Measurements from ENCODE around the gene SOAT2. TPM values are rescaled to one million over a fixed set of nuclear protein-coding genes. Genes with fewer than 3 reads are reported as not detected.

The SOAT2 gene
- total RNA-seq, 1 donor from 2014 or later, result 0.40 TPM

DNA sequence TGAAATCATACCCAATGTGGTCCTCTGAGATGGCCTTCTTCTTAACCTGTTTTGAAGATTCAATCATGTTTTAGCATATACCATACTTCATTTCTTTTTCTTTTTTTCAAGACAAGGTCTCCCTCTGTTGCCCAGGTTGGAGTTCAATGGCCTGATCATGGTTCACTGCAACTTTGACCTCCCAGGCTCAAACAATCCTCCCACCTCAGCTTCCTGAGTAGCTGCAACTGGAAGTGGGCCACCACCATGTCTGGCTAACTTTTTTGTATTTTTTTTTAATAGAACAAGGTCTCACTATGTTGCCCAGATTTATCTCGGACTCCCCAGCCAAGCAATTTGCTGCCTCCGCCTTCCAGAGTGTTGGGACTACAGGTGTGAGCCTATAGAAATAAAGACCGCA, 30.4 kb downstream of the SOAT2 start:
- Mint-ChIP-seq H3K9me3 (peaks cover 13% of the 10 kb centered on the region), H3K4me3 (no peak overlapping the region), H3K4me1 (no peaks in the 10 kb centered on the region), H3K27ac (no peak overlapping the region), H3K27me3 (ENCODE audit: low read depth) (peaks cover 8% of the 10 kb centered on the region), H3K36me3 (peaks cover 3% of the 10 kb centered on the region)
- DNase-seq (ENCODE audit: low spot score in 2 of 2, unreplicated experiment in 2 of 2), result no peak
- TF ChIP-seq, protein P1, sequence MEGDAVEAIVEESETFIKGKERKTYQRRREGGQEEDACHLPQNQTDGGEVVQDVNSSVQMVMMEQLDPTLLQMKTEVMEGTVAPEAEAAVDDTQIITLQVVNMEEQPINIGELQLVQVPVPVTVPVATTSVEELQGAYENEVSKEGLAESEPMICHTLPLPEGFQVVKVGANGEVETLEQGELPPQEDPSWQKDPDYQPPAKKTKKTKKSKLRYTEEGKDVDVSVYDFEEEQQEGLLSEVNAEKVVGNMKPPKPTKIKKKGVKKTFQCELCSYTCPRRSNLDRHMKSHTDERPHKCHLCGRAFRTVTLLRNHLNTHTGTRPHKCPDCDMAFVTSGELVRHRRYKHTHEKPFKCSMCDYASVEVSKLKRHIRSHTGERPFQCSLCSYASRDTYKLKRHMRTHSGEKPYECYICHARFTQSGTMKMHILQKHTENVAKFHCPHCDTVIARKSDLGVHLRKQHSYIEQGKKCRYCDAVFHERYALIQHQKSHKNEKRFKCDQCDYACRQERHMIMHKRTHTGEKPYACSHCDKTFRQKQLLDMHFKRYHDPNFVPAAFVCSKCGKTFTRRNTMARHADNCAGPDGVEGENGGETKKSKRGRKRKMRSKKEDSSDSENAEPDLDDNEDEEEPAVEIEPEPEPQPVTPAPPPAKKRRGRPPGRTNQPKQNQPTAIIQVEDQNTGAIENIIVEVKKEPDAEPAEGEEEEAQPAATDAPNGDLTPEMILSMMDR (IDR thresholded peaks at IDR 0.05; ENCODE audit: unreplicated experiment), result no peak

- Mint-ChIP-seq H3K4me3 (no peak overlapping the region), H3K27ac (no peak overlapping the region), H3K9me3 (peaks cover 5% of the 10 kb centered on the region), H3K4me1 (no peaks in the 10 kb centered on the region), H3K36me3 (peaks cover 2% of the 10 kb centered on the region), H3K27me3 (ENCODE audit: low read depth) (no peaks in the 10 kb centered on the region)
- TF ChIP-seq, protein P1 (IDR thresholded peaks at IDR 0.05; ENCODE audit: unreplicated experiment), result no peak
- no peak for DNase-seq (ENCODE audit: low spot score in 2 of 2, unreplicated experiment in 2 of 2)
These were observed 40.1 kb downstream of the SOAT2 start for GRCh38 chr12:53143355-53143754.

- H3K27me3 Mint-ChIP-seq (ENCODE audit: low read depth), result no peaks in the 10 kb centered on the region
- no peaks in the 10 kb centered on the region for H3K4me1 Mint-ChIP-seq
- H3K9me3 Mint-ChIP-seq, result no peaks in the 10 kb centered on the region
- H3K27ac Mint-ChIP-seq, result no peak overlapping the region
- no peak overlapping the region for H3K4me3 Mint-ChIP-seq
- no peak for DNase-seq (ENCODE audit: low spot score in 2 of 2, unreplicated experiment in 2 of 2)
- H3K36me3 Mint-ChIP-seq, result no peaks in the 10 kb centered on the region
- TF ChIP-seq, protein P1 (IDR thresholded peaks at IDR 0.05; ENCODE audit: unreplicated experiment), result no peak
These were observed 42.3 kb downstream of the SOAT2 start for GRCh38 chr12:53145383-53146260.

- Mint-ChIP-seq H3K9me3 (no peaks in the 10 kb centered on the region), H3K36me3 (no peaks in the 10 kb centered on the region), H3K4me3 (no peak overlapping the region), H3K27ac (no peak overlapping the region), H3K4me1 (no peaks in the 10 kb centered on the region), H3K27me3 (ENCODE audit: low read depth) (no peaks in the 10 kb centered on the region)
- TF ChIP-seq, protein P1 (IDR thresholded peaks at IDR 0.05; ENCODE audit: unreplicated experiment), result no peak
- DNase-seq (ENCODE audit: low spot score in 2 of 2, unreplicated experiment in 2 of 2), result no peak
These were observed 43.9 kb downstream of the SOAT2 start for GRCh38 chr12:53147181-53147580.

- H3K9me3 Mint-ChIP-seq, result no peaks in the 10 kb centered on the region
- no peak for DNase-seq (ENCODE audit: low spot score in 2 of 2, unreplicated experiment in 2 of 2)
- TF ChIP-seq, protein P1 (IDR thresholded peaks at IDR 0.05; ENCODE audit: unreplicated experiment), result no peak
- no peaks in the 10 kb centered on the region for H3K36me3 Mint-ChIP-seq
- no peaks in the 10 kb centered on the region for H3K27me3 Mint-ChIP-seq (ENCODE audit: low read depth)
- H3K27ac Mint-ChIP-seq, result no peak overlapping the region
- H3K4me1 Mint-ChIP-seq, result no peaks in the 10 kb centered on the region
- H3K4me3 Mint-ChIP-seq, result no peak overlapping the region
These were observed 44.4 kb downstream of the SOAT2 start for GRCh38 chr12:53147653-53148052.
